IPS-11a (cell line): ENCODE measurements around the gene VDR.

Experiments
- H3K4me3 ChIP-seq: one replicate; pipeline ENCODE4 v1.5.1; 2013; ENCODE audit warnings: low read depth, low read length, control low read depth

Gene VDR

GRCh38 chr12:47904713-47905709 is at the start of gene VDR:
VDR (minus strand) TSS chr12:47904994; CDS start chr12:47879113, 25,881 bp downstream.
- peak within 1 kb of the TSS; percentile 55 for H3K4me3 ChIP-seq

- no peak overlapping the region for H3K4me3 ChIP-seq
These were observed 49.3 kb upstream of the VDR start for GRCh38 chr12:47954058-47954457.

GRCh38 chr12:47950856-47951468 is 46.2 kb upstream of the VDR start:
- no peak overlapping the region for H3K4me3 ChIP-seq

DNA sequence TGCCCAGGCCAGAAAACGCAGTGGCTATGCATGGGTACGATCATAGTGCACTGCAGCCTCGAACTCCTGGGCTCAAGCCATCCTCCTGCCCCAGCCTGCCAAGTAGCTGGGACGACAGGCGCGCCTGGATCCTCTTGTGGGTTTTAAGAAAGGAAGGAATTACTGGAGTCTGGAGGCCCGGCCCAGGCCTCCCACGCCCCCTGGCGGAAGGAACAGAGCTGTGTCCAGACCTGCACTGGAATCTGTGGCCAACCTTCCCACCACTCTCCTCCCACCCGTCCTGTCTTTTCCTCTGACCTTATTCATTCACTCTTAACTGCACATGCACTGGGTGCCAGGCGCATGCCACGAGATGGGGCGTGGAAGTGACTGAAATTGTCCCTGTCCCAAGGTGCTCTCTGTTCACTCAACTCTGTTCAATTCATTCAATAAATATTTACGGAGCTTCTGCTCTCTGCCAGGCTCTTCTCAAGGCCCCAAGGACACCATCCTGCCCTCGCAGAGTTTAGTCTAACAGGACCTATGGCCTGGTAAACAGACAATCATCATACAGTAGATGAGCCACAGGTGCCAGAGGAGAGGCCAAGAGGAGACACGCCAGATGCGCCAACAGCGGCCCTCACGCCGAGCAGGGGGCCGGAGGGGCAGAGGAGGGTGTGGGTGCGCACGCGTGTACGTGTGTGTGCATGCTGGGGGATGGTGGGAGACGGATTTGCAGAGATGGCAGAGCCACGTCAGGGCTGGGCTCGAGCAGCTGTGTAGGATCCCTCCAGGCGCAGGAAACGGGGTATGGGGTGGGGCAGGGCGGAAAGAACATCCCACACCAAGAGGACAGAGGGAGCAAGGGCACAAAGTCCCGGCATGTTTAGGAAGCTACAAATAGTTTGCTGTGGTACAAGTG is 44.9 kb upstream of the VDR start:
- no peak overlapping the region for H3K4me3 ChIP-seq

- H3K4me3 ChIP-seq = no peak overlapping the region
These were observed 42.5 kb upstream of the VDR start for GRCh38 chr12:47947341-47947740.

- H3K4me3 ChIP-seq = no peak overlapping the region
These were observed 41.9 kb upstream of the VDR start for GRCh38 chr12:47946413-47947323.

- H3K4me3 ChIP-seq = no peak overlapping the region
These were observed 40.5 kb upstream of the VDR start for GRCh38 chr12:47945341-47945728.

GRCh38 chr12:47944685-47945340 is 40.0 kb upstream of the VDR start:
- H3K4me3 ChIP-seq = no peak overlapping the region

- no peak overlapping the region for H3K4me3 ChIP-seq
These were observed 39.0 kb upstream of the VDR start for GRCh38 chr12:47943623-47944340.

DNA sequence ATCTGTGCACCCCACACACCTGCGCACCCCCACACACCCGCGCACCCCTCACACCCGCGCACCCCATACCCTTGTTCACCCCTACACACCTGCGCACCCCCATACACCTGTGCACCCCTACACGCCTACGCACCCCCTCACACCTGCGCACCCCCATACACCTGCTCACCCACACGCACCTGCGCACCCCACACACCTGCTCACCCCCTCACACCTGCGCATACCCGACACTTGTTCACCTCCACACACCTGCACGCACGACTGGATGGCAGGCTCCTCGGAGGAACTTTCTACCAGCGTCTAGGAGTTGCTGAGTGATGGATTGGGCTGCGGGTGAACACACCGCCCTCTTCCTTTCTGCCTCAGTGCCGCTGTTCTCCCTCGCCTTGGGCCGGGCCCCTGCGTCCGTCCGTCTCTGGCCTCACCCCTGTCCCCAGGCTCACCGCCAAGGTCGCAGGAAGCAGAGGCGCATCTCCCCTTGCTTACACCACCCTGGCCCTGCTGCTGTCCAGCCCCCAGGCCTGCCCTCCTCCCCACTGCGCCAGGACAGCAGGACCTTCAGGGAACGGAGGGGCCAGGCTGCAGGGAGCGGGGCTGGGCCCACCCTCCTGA is 37.9 kb upstream of the VDR start:
- H3K4me3 ChIP-seq = no peak overlapping the region

DNA sequence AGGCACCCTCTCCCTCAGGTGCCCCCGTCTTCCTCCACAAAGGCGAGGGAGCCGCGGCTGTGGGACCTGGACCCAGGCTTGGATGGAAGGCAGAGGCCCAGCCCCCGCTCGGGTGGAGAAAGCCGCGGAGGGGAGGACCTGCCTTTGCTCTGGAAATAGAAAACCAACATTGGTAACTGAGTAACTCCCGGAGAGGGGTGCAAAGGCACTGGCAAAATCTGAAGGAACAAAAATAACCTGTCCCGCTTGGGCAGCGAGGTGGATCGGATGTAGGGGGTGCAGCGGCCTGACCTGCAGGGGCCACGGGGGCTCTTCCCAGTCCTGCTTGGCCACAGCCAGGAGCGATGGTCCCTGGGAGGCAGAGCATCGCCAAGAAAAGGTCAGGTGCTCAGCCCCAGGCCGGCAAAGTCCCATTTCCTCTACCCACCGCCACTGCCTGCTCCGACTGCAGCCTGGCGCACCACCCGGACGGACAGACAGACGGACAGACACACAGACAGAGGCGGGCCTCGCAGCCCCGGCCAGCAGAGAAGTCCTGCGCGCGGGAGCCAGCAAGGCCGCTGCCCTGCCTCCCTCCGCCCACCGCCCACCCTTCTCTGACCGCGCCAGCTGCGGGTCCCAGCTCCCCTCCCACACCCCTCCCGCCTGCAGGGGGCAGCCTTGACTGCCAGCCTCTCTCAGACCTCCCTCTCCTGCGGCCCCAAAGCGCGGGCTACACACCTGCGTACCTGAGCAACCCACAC is 37.2 kb upstream of the VDR start:
- H3K4me3 ChIP-seq = no peak overlapping the region

GRCh38 chr12:47941475-47941780 is 36.6 kb upstream of the VDR start:
- H3K4me3 ChIP-seq = no peak overlapping the region

DNA sequence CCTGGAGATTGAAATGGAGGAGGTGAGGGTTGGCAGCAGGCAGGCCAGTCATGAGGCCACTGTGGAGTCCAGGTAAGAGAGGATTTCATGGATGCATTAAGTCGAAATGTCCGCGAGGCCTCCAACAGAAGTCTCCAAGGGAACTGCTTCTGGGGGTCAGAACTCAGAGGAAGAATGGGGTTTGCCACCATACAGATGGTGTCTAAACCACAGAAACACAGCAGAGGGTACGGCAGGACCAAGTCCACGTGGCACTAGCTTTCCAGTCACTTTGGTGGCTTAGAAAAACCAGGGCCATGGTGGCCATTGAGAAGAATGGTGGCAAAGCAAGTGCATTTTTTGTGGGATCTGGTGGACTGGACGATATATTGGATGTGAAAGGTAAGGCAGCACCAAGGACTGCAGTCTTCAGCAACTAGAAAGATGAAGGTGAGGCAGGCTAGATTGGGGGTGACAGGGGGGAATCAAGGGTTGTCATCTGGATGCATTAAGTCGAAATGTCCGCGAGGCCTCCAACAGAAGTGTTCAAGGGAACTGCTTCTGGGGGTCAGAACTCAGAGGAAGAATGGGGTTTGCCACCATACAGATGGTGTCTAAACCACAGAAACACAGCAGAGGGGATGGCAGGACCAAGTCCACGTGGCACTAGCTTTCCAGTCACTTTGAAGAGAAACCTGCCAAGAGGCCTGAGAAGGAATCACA is 36.1 kb upstream of the VDR start:
- H3K4me3 ChIP-seq = no peak overlapping the region

- no peak overlapping the region for H3K4me3 ChIP-seq
These were observed 34.3 kb upstream of the VDR start for GRCh38 chr12:47939009-47939601.

DNA sequence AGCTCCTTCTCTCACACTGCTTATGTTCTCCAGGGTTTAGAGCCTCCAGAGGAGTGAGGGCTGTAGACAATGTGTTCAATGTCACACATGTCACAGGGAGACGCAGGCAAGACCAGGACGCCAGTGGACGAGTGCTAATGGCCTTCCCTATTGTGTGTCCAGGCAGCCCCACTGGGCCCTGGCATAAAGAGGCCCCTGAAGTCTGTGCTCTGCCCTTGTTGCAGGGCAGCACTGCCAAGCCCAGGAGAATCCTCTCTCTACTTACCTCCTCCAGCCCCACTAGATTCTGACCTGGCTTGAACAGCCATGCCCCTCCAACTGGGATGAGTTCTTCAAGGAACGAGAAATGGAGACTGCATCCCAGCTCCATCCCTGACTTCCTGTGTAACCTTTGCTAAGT is 33.8 kb upstream of the VDR start:
- no peak overlapping the region for H3K4me3 ChIP-seq

- H3K4me3 ChIP-seq = no peak overlapping the region
These were observed 33.3 kb upstream of the VDR start for GRCh38 chr12:47938093-47938492.

GRCh38 chr12:47935184-47935583 is 30.4 kb upstream of the VDR start:
- no peak overlapping the region for H3K4me3 ChIP-seq
